Nephron (organoid): Measurements from ENCODE around the gene TMEM235.

Source experiments
- H3K27ac Mint-ChIP-seq, 3 experiments: 2 replicates each; pipeline ENCODE4 v1.8.0; 2020; ENCODE audit warnings: mixed read lengths in 3 of 3, mild to moderate bottlenecking in 2 of 3, moderate library complexity in 1 of 3
- H3K27me3 Mint-ChIP-seq: 2 replicates; pipeline ENCODE4 v1.8.0; 2021; ENCODE audit warnings: low read depth, mild to moderate bottlenecking, moderate library complexity, mixed read lengths
- H3K36me3 Mint-ChIP-seq: 2 replicates; pipeline ENCODE4 v1.8.0; 2020; ENCODE audit warnings: low read depth, mixed read lengths
- H3K4me1 Mint-ChIP-seq: 2 replicates; pipeline ENCODE4 v1.8.0; 2020; ENCODE audit warnings: mixed read lengths
- H3K4me3 Mint-ChIP-seq, 3 experiments: 2 replicates each; pipeline ENCODE4 v1.8.0; 2020; ENCODE audit warnings: mild to moderate bottlenecking in 3 of 3, mixed read lengths in 3 of 3, moderate library complexity in 2 of 3
- H3K9me3 Mint-ChIP-seq: 2 replicates; pipeline ENCODE4 v1.8.0; 2020; ENCODE audit warnings: mixed read lengths
- TF ChIP-seq, protein P1 (sequence below), 3 experiments: fragments of 200-600 bp; sonication (generic); IDR thresholded peaks; one replicate each; pipeline ENCODE4 v1.5.0; 2021; ENCODE audit warnings: antibody characterized with exemption in 3 of 3; ENCODE audit not compliant: unreplicated experiment in 3 of 3

TMEM235 gene

DNA sequence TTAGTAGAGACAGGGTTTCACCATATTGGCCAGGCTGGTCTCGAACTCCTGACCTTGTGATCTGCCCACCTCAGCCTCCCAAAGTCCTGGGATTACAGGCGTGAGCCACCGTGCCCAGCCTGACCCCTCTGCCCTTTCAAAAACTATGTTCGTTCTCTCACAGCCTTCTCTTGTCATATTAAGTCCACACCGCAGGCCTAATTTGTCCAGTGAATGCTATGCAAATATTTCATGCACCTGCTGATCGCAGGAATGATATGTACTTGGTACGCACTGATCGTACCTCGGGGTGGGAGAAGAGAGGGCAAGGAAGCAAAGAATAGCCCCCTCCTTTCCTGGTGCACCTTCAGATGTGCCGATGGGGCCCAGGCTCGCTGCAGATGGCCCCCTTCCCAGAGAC, 20.4 kb upstream of the TMEM235 start:
- H3K9me3 Mint-ChIP-seq = no peaks in the 10 kb centered on the region
- H3K27me3 Mint-ChIP-seq = no peaks in the 10 kb centered on the region
- peaks cover 7% of the 10 kb centered on the region for H3K36me3 Mint-ChIP-seq
- H3K4me1 Mint-ChIP-seq = peaks cover 4% of the 10 kb centered on the region
- no peak overlapping the region for H3K27ac Mint-ChIP-seq
- TF ChIP-seq, protein P1, sequence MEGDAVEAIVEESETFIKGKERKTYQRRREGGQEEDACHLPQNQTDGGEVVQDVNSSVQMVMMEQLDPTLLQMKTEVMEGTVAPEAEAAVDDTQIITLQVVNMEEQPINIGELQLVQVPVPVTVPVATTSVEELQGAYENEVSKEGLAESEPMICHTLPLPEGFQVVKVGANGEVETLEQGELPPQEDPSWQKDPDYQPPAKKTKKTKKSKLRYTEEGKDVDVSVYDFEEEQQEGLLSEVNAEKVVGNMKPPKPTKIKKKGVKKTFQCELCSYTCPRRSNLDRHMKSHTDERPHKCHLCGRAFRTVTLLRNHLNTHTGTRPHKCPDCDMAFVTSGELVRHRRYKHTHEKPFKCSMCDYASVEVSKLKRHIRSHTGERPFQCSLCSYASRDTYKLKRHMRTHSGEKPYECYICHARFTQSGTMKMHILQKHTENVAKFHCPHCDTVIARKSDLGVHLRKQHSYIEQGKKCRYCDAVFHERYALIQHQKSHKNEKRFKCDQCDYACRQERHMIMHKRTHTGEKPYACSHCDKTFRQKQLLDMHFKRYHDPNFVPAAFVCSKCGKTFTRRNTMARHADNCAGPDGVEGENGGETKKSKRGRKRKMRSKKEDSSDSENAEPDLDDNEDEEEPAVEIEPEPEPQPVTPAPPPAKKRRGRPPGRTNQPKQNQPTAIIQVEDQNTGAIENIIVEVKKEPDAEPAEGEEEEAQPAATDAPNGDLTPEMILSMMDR (IDR thresholded peaks at IDR 0.05; ENCODE audit: unreplicated experiment in 3 of 3) = no peak
- no peak overlapping the region for H3K4me3 Mint-ChIP-seq

GRCh38 chr17:78214016-78214705, 17.3 kb upstream of the TMEM235 start, which contains the start of gene BIRC5:
TSS of gene BIRC5 (plus strand) at chr17:78214253. CDS start at chr17:78214317, 64 bp downstream.
- Mint-ChIP-seq H3K4me1 (peaks cover 10% of the 10 kb centered on the region), H3K9me3 (no peaks in the 10 kb centered on the region), H3K36me3 (peaks cover 7% of the 10 kb centered on the region), H3K4me3 (peak within 1 kb of the TSS; percentile 89 to 91 (median 91)), H3K27ac (peak within 1 kb of the TSS; percentile 35 to 89 (median 75)), H3K27me3 (no peaks in the 10 kb centered on the region)
- TF ChIP-seq, protein P1 (IDR thresholded peaks at IDR 0.05; ENCODE audit: unreplicated experiment in 3 of 3) = no peak

GRCh38 chr17:78214706-78215061, 16.7 kb upstream of the TMEM235 start:
- TF ChIP-seq, protein P1 (IDR thresholded peaks at IDR 0.05; ENCODE audit: unreplicated experiment in 3 of 3) = no peak
- Mint-ChIP-seq H3K4me1 (peaks cover 14% of the 10 kb centered on the region), H3K9me3 (no peaks in the 10 kb centered on the region), H3K27ac (peak overlapping the region; percentile 35 to 89 (median 75)), H3K27me3 (no peaks in the 10 kb centered on the region), H3K36me3 (peaks cover 12% of the 10 kb centered on the region), H3K4me3 (peak overlapping the region; percentile 89 to 91 (median 91))

DNA sequence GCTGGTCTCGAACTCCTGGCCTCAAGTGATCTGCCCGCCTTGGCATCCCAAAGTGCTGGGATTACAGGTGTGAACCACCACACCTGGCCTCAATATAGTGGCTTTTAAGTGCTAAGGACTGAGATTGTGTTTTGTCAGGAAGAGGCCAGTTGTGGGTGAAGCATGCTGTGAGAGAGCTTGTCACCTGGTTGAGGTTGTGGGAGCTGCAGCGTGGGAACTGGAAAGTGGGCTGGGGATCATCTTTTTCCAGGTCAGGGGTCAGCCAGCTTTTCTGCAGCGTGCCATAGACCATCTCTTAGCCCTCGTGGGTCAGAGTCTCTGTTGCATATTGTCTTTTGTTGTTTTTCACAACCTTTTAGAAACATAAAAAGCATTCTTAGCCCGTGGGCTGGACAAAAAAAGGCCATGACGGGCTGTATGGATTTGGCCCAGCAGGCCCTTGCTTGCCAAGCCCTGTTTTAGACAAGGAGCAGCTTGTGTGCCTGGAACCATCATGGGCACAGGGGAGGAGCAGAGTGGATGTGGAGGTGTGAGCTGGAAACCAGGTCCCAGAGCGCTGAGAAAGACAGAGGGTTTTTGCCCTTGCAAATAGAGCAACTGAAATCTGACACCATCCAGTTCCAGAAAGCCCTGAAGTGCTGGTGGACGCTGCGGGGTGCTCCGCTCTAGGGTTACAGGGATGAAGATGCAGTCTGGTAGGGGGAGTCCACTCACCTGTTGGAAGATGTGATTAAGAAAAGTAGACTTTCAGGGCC, 11.9 kb upstream of the TMEM235 start:
- Mint-ChIP-seq H3K4me1 (peaks cover 31% of the 10 kb centered on the region), H3K27me3 (peaks cover 8% of the 10 kb centered on the region), H3K36me3 (peaks cover 38% of the 10 kb centered on the region), H3K9me3 (no peaks in the 10 kb centered on the region), H3K27ac (peak overlapping the region in 2 of 3 experiments; percentile 44 to 61), H3K4me3 (no peak overlapping the region)
- TF ChIP-seq, protein P1 (IDR thresholded peaks at IDR 0.05; ENCODE audit: unreplicated experiment in 3 of 3) = no peak

GRCh38 chr17:78223061-78223460, 8.4 kb upstream of the TMEM235 start:
- peaks cover 39% of the 10 kb centered on the region for H3K4me1 Mint-ChIP-seq
- no peak overlapping the region for H3K4me3 Mint-ChIP-seq
- peak overlapping the region in 1 of 3 experiments; percentile 32 for H3K27ac Mint-ChIP-seq
- H3K36me3 Mint-ChIP-seq = peaks cover 32% of the 10 kb centered on the region
- H3K9me3 Mint-ChIP-seq = no peaks in the 10 kb centered on the region
- H3K27me3 Mint-ChIP-seq = peaks cover 13% of the 10 kb centered on the region
- TF ChIP-seq, protein P1 (IDR thresholded peaks at IDR 0.05; ENCODE audit: unreplicated experiment in 3 of 3) = no peak
